Thyroid gland (tissue), 4 donors: ENCODE results near the gene MACC1.

Experiments
- POLR2A ChIP-seq, 2 donors: fragments of 450-650 bp; IDR thresholded peaks; one replicate each; pipeline ENCODE4 v1.6.1; 2017; ENCODE audit warnings: antibody characterized with exemption in 2 of 2, mild to moderate bottlenecking in 2 of 2, moderate library complexity in 1 of 2
- TF ChIP-seq, protein P1 (sequence below), 6 experiments: fragments of 200-600 bp in 3 of 6; fragments of 450-650 bp in 3 of 6; sonication (generic) in 3 of 6; IDR thresholded peaks; one replicate each; pipeline ENCODE4 v1.5.1; 2016 to 2019; ENCODE audit warnings: antibody characterized with exemption in 6 of 6, mild to moderate bottlenecking in 2 of 6, inconsistent platforms in 1 of 6, moderate library complexity in 1 of 6

DNA sequence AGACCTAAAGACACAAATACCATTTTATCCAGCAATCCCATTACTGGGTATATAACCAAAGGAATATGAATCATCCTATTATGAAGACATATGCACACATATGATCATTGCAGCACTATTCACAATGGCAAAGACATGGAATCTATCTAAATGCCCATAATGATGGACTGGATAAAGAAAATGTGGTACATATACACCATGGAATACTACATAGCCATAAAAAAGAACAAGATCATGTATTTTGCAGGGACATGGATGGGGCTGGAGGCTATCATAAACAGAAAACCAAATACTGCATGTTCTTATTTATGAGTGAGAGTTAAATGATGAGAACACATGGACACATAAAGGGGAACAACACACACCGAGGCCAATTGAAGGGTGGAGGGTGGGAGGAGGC lies 3.8 kb downstream of the MACC1 start:
- TF ChIP-seq, protein P1, sequence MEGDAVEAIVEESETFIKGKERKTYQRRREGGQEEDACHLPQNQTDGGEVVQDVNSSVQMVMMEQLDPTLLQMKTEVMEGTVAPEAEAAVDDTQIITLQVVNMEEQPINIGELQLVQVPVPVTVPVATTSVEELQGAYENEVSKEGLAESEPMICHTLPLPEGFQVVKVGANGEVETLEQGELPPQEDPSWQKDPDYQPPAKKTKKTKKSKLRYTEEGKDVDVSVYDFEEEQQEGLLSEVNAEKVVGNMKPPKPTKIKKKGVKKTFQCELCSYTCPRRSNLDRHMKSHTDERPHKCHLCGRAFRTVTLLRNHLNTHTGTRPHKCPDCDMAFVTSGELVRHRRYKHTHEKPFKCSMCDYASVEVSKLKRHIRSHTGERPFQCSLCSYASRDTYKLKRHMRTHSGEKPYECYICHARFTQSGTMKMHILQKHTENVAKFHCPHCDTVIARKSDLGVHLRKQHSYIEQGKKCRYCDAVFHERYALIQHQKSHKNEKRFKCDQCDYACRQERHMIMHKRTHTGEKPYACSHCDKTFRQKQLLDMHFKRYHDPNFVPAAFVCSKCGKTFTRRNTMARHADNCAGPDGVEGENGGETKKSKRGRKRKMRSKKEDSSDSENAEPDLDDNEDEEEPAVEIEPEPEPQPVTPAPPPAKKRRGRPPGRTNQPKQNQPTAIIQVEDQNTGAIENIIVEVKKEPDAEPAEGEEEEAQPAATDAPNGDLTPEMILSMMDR (IDR thresholded peaks at IDR 0.05): no peak
- TF ChIP-seq POLR2A (IDR thresholded peaks at IDR 0.05): no peak
